NCI-H2227 (cell line): ENCODE results near the gene CFAP73.
"Not testable (repeated sequence)": the region's sequence is repeated elsewhere in the genome, so short reads cannot be mapped to it uniquely, and the experiment has no call there.

Experiments
- DNase-seq: peaks from one replicate; lab custom pipeline; 2025; ENCODE audit not compliant: unreplicated experiment; lab: John Stamatoyannopoulos, UW

The CFAP73 gene

GRCh38 chr12:113149361-113150150, at the start of gene CFAP73:
TSS of gene CFAP73 (plus strand) at chr12:113149724. CDS start at chr12:113149858, 134 bp downstream.
- DNase-seq, result peak; percentile 93

GRCh38 chr12:113099764-113100163, 49.8 kb upstream of the CFAP73 start:
- no peak for DNase-seq

GRCh38 chr12:113101751-113102150, 47.8 kb upstream of the CFAP73 start:
- DNase-seq, result no peak

DNA sequence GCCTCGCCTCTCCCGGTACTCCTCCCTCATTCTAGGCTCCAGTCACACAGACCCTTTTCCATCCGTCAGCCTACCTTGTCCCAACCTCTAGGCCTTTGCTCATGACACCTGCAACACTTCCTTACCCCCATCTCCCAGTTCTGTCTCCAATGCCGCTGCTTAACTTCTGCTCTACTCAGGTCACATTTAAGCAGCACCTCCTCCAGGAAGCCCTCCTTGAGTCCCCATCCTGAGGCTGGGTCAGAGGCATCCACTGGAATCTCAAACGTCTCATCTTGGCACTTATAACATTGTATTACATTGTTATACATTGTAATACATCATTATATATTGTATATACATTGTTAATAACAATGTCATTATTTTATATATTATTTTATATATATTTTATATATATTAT, 46.7 kb upstream of the CFAP73 start:
- DNase-seq, result no peak

DNA sequence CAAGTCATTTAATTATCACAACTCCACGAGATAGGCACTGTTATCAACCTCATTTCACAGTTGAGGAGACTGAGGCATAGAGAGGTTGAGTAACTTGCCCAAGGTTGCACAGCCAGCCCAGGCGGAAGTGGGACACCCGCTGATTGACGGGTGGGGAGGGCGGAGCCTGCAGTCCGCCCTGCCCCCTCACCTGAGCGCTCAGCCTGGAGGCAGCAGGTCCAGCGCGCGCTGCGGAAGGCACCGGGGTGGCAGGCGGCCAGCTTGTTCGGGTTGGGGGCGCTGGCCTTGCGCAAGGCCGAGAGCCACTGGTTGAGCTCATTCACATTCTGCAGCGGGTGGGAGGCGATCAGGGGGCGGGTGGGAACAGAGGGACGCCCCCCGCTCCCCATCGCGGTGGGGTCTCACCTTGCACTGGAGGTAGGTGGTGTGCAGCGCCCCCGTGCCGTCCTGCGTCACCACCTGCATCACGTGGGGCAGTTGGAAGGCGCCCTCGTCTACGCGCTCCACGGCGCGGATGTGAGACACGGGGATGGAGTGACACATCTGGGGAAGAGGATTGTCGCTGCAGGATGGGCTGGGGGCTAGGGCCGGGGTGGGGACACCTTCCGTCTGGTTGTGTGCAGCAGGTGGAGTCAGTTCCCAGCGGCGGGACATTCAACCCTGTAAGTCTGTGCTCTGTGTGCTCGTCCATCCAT, 45.6 kb upstream of the CFAP73 start:
- DNase-seq, result no peak

DNA sequence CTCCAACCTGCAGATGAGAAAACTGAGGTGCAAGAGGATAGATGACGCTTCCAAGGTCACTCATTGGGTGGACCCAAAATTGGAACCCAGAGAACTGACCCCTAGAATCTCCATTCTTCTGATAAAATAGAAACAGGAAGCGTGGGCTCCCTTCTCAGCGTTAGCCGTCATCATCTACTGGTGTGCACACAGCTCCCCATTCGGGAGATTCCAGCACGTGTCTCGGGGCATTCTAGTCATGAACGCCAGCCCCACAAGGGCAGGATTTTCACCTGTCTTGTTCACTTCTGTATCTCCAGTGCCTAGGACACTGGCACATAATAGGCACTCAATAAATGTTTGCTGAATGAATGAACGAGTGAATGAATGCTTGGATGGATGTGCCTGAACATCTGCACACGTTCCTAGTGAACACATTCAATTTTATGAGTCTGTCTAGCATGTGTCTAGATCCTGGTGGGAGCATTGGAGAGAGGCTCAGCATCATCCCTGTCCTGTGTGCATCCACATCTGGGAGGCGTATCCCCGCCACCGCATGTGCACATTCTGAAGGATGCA, 44.5 kb upstream of the CFAP73 start:
- DNase-seq, result no peak

DNA sequence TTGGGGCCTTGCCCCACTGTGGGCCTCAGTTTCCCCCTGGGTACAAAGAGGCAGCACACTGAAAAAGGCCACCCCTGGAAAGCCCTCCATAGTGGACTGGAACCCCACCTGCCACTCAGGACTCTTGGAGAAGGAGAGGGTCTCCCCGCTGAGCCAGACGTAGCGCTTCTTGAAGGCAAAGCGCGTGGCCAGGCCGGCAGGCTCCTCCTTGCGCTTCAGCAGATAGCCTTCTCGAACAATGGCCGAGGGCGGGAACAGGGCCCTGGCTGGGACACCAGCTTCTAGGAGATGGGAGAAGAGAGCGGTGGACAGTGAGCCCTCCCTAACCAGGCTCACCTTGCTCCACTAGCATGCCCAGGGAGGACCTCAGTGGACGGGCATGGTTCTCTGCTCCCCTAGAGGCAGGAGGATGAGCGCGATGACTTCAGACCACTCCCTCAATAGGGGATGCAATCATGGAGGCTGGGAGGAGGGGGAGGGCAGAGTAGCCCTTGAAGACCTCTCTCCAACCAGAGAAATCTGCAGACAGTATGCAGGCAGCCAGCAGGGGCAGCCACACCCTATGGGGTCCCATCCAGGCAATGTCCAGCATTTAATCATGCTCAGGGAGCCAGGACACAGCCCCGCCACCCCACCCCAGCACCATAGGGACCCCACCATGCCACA, 43.8 kb upstream of the CFAP73 start:
- no peak for DNase-seq

- no peak for DNase-seq
Measured at GRCh38 chr12:113106361-113106760, 43.2 kb upstream of the CFAP73 start.

DNA sequence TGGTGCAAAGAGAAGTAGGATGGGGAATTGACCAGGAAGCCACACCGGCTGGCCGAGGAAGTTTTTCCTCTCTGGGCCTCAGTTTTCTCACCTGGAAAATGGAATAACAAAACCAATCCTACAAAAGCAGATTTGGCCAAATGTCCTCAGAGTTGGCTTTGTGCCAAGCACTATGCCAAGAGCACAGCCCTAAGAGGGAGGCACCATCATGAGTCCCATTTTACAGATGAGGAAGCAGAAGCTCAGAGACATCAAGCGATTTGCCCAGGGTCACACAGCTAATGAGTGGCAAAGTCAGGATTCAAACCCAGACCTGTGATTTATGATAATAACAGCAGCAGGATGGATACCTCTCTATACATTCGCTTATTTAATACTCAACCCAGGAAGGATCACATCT, 41.2 kb upstream of the CFAP73 start:
- no peak for DNase-seq

GRCh38 chr12:113109360-113109759, 40.2 kb upstream of the CFAP73 start:
- DNase-seq, result no peak

- no peak for DNase-seq
Measured at GRCh38 chr12:113109872-113110599, 39.5 kb upstream of the CFAP73 start.

- no peak for DNase-seq
Measured at GRCh38 chr12:113111247-113111646, 38.3 kb upstream of the CFAP73 start.

DNA sequence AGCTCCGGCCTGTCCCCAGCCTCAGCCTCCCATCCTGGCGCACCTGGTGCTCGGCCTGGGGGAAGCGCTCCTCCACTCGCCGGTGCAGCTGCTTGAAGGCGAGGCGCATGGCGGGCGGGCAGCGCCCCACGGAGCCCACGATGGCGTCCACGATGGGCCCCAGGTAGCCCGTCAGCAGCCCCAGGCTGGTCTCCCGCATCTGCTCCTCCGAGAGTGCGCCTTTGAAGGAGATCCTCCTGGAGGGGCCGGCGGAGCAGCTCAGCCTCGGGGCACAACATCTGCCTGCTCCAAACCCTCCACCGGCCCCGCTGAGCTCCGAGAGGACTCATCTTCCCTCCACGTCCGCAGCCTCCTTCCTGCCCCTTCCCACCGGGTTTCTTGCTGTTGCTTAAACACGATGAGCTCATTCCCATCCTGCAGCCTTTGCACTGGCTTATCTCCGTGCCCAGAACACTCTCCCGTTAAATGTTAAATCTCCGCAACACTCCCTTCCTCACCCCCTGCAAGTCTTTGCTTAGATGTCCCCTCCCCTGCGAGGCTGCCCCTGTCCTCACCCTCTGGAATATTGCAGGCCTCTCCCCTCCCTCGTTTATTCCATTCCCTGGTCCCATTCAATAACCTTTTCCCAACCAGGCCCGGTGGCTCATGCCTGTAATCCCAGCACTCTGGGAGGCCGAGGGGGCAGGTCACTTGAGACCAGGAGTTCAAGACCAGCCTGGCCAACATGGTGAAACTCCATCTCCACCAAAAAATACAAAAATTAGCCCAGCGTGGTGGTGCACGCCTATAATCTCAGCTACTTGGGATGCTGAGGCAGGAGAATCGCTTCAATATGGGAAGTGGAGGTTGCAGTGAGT, 37.3 kb upstream of the CFAP73 start:
- DNase-seq, result no peak

- no peak for DNase-seq
Measured at GRCh38 chr12:113113397-113113796, 36.1 kb upstream of the CFAP73 start.

- no peak for DNase-seq
Measured at GRCh38 chr12:113114447-113115178, 34.9 kb upstream of the CFAP73 start.

- DNase-seq, result no peak
Measured at GRCh38 chr12:113115455-113116126, 33.9 kb upstream of the CFAP73 start.

DNA sequence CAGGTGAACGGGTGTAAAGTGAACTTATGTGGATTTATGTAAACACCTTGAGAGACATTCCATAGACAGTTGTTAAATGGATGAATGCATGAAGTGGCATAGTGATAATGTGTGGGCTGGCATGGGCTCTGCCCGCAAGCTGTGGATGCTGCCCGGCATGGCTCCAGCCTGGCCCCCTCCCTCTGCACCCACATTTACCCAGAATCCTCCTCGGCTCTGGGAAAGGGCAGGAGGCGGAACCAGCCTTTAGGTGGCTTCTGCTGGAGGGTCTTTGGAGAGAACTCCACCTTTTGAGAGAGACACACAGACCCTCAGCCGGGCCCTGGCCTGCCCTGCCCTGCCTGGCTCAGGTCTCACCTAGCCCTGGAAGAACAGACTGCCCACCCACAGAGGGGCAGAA, 32.6 kb upstream of the CFAP73 start:
- DNase-seq, result no peak

DNA sequence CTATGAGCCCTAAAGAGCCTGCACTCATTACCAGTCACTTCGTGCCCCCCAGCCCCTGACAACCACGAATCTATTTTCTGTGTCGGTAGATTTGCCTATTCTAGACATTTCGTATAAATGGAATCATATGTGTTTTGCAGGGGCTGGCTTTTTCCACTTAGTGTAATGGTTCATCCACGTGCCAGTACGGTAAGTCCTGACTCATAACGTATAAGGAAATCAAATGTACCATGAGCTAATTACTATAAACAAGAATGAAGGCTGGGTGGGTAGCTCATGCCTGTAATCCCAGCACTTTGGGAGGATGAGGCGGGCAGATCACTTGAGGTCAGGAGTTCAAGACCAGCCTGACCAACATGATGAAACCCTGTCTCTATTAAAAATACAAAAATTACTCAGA, 31.8 kb upstream of the CFAP73 start:
- not testable (repeated sequence) for DNase-seq

GRCh38 chr12:113118142-113118541, 31.4 kb upstream of the CFAP73 start:
- no peak for DNase-seq
